NCI-H2081 treated with DMSO at 0.1 percent for 48 hours (cell line): ENCODE data around the gene NTN4.
"Not testable (repeated sequence)": the region's sequence is repeated elsewhere in the genome, so short reads cannot be mapped to it uniquely, and the experiment has no call there.

ENCODE experiments used
- DNase-seq: peaks from one replicate; lab custom pipeline; 2025; lab: John Stamatoyannopoulos, UW

Gene NTN4

GRCh38 chr12:95796225-95796981 lies 5.8 kb upstream of the NTN4 start:
- DNase-seq = no peak

- DNase-seq = no peak
Measured at GRCh38 chr12:95790917-95791849, 619 bp upstream of the NTN4 start.

GRCh38 chr12:95789126-95790032 lies 1.2 kb downstream of the NTN4 start:
- DNase-seq = no peak

GRCh38 chr12:95788637-95789036 lies 1.9 kb downstream of the NTN4 start:
- DNase-seq = no peak

- DNase-seq = no peak
Measured at GRCh38 chr12:95787274-95787818, 3.2 kb downstream of the NTN4 start.

- DNase-seq = no peak
Measured at GRCh38 chr12:95784915-95785314, 5.6 kb downstream of the NTN4 start.

GRCh38 chr12:95784286-95784685 lies 6.3 kb downstream of the NTN4 start:
- DNase-seq = no peak

GRCh38 chr12:95775466-95775865 lies 15.1 kb downstream of the NTN4 start:
- DNase-seq = not testable (repeated sequence)

- DNase-seq = no peak
Measured at GRCh38 chr12:95774311-95775045, 16.1 kb downstream of the NTN4 start.

GRCh38 chr12:95773320-95773719 lies 17.2 kb downstream of the NTN4 start:
- no peak for DNase-seq

- no peak for DNase-seq
Measured at GRCh38 chr12:95767703-95768102, 22.9 kb downstream of the NTN4 start.

GRCh38 chr12:95766356-95767019 lies 24.1 kb downstream of the NTN4 start:
- no peak for DNase-seq

- no peak for DNase-seq
Measured at GRCh38 chr12:95764848-95765247, 25.7 kb downstream of the NTN4 start.

- no peak for DNase-seq
Measured at GRCh38 chr12:95763809-95764253, 26.7 kb downstream of the NTN4 start.

GRCh38 chr12:95762123-95762785 lies 28.3 kb downstream of the NTN4 start:
- no peak for DNase-seq

- DNase-seq = no peak
Measured at GRCh38 chr12:95760371-95760770, 30.2 kb downstream of the NTN4 start.

- no peak for DNase-seq
Measured at GRCh38 chr12:95759718-95760117, 30.8 kb downstream of the NTN4 start.

- DNase-seq = no peak
Measured at GRCh38 chr12:95759039-95759438, 31.5 kb downstream of the NTN4 start.

GRCh38 chr12:95756362-95756761 lies 34.2 kb downstream of the NTN4 start:
- DNase-seq = no peak
